ENCODE data around the gene EFNA5. TPM values are rescaled to one million over a fixed set of nuclear protein-coding genes. Genes with fewer than 3 reads are reported as not detected.

The EFNA5 gene
- total RNA-seq, 1 experiment from 2014 or later, result 0.22 TPM

- no peaks in the 10 kb centered on the region for H3K4me1 ChIP-seq (ENCODE audit: control insufficient read depth in 1 of 2, insufficient read depth in 2 of 2, low read length in 2 of 2)
- H4K20me1 ChIP-seq (ENCODE audit: insufficient read depth), result no peaks in the 10 kb centered on the region
- no peak for TF ChIP-seq YY1 (IDR thresholded peaks at IDR 0.05; ENCODE audit: extremely low read depth, insufficient replicate concordance, low read depth, low read length)
- no peak for TF ChIP-seq EZH2phosphoT487 (IDR thresholded peaks at IDR 0.05; ENCODE audit: borderline replicate concordance)
- TF ChIP-seq, protein P1, sequence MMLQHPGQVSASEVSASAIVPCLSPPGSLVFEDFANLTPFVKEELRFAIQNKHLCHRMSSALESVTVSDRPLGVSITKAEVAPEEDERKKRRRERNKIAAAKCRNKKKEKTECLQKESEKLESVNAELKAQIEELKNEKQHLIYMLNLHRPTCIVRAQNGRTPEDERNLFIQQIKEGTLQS (IDR thresholded peaks at IDR 0.05), result no peak
- no peak for TF ChIP-seq SP1 (IDR thresholded peaks at IDR 0.05; ENCODE audit: low read depth)
- no peak for TF ChIP-seq REST (IDR thresholded peaks at IDR 0.05; ENCODE audit: low read depth)
- TF ChIP-seq, protein P2, sequence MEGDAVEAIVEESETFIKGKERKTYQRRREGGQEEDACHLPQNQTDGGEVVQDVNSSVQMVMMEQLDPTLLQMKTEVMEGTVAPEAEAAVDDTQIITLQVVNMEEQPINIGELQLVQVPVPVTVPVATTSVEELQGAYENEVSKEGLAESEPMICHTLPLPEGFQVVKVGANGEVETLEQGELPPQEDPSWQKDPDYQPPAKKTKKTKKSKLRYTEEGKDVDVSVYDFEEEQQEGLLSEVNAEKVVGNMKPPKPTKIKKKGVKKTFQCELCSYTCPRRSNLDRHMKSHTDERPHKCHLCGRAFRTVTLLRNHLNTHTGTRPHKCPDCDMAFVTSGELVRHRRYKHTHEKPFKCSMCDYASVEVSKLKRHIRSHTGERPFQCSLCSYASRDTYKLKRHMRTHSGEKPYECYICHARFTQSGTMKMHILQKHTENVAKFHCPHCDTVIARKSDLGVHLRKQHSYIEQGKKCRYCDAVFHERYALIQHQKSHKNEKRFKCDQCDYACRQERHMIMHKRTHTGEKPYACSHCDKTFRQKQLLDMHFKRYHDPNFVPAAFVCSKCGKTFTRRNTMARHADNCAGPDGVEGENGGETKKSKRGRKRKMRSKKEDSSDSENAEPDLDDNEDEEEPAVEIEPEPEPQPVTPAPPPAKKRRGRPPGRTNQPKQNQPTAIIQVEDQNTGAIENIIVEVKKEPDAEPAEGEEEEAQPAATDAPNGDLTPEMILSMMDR (IDR thresholded peaks at IDR 0.05 in 2 of 3, conservative IDR thresholded peaks at IDR 0.05 in 1 of 3; ENCODE audit: borderline replicate concordance in 1 of 3, insufficient read depth in 1 of 3, low read depth in 2 of 3, low read length in 2 of 3), result no peak
- TF ChIP-seq MAX (IDR thresholded peaks at IDR 0.05), result no peak
- TF ChIP-seq CEBPB (IDR thresholded peaks at IDR 0.05; ENCODE audit: low read depth), result no peak
- TF ChIP-seq, protein P3, sequence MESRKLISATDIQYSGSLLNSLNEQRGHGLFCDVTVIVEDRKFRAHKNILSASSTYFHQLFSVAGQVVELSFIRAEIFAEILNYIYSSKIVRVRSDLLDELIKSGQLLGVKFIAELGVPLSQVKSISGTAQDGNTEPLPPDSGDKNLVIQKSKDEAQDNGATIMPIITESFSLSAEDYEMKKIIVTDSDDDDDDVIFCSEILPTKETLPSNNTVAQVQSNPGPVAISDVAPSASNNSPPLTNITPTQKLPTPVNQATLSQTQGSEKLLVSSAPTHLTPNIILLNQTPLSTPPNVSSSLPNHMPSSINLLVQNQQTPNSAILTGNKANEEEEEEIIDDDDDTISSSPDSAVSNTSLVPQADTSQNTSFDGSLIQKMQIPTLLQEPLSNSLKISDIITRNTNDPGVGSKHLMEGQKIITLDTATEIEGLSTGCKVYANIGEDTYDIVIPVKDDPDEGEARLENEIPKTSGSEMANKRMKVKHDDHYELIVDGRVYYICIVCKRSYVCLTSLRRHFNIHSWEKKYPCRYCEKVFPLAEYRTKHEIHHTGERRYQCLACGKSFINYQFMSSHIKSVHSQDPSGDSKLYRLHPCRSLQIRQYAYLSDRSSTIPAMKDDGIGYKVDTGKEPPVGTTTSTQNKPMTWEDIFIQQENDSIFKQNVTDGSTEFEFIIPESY (IDR thresholded peaks at IDR 0.05; ENCODE audit: extremely low read depth, insufficient replicate concordance, low read length), result no peak
- TF ChIP-seq CBX3 (IDR thresholded peaks at IDR 0.05; ENCODE audit: low read depth), result no peak
- TF ChIP-seq ZFX (IDR thresholded peaks at IDR 0.05), result no peak
- TF ChIP-seq FOSL1 (IDR thresholded peaks at IDR 0.05; ENCODE audit: low read depth), result no peak
- no peak for TF ChIP-seq POLR2AphosphoS5 (IDR thresholded peaks at IDR 0.05; ENCODE audit: low read depth, low read length)
- no peak for TF ChIP-seq JUND (IDR thresholded peaks at IDR 0.05)
- TF ChIP-seq EGR1 (IDR thresholded peaks at IDR 0.05; ENCODE audit: low read depth), result no peak
- no peak for TF ChIP-seq SRF (IDR thresholded peaks at IDR 0.05; ENCODE audit: low read depth)
- no peak for TF ChIP-seq ELF1 (IDR thresholded peaks at IDR 0.05; ENCODE audit: borderline replicate concordance, low read depth)
- no peak for TF ChIP-seq TCF7L2 (IDR thresholded peaks at IDR 0.05; ENCODE audit: borderline replicate concordance, extremely low read depth, insufficient read depth, insufficient read length)
- TF ChIP-seq RAD21 (IDR thresholded peaks at IDR 0.05; ENCODE audit: low read depth), result no peak
- no peak for TF ChIP-seq ZNF274 (IDR thresholded peaks at IDR 0.05; ENCODE audit: low read depth, low read length)
- ATAC-seq, result no peak
- no peak overlapping the region for H3K4me2 ChIP-seq (ENCODE audit: low read length)
- H3K27me3 ChIP-seq (ENCODE audit: insufficient read depth, low read length), result no peaks in the 10 kb centered on the region
- H3K4me3 ChIP-seq (replicated peaks in 1 of 2; ENCODE audit: low read depth in 1 of 2, low read length in 2 of 2), result no peak overlapping the region
- BruUV-seq (replicated peaks), result no TSS peak
- no peaks in the 10 kb centered on the region for H3K36me3 ChIP-seq (ENCODE audit: control insufficient read depth in 1 of 2, insufficient read depth in 2 of 2, low read length in 2 of 2)
- ChIA-PET POLR2A (no interaction called here), CTCF (no interaction called here), RAD21 (ENCODE audit: low non-redundant PET in 1 of 2, low total read pairs in 2 of 2, uncharacterized antibody in 2 of 2, unreplicated experiment in 2 of 2) (no interaction called here)
- no peaks in the 10 kb centered on the region for H3K9me2 ChIP-seq (ENCODE audit: insufficient read depth)
- no peaks in the 10 kb centered on the region for H3K9me3 ChIP-seq (ENCODE audit: control insufficient read depth in 1 of 2, insufficient read depth in 1 of 2, low read depth in 1 of 2, low read length in 2 of 2)
- H3K9ac ChIP-seq (ENCODE audit: low read length), result no peak overlapping the region
- H2AFZ ChIP-seq (ENCODE audit: low read depth, low read length, poor library complexity, severe bottlenecking), result no peak overlapping the region
- H3K79me2 ChIP-seq (ENCODE audit: insufficient read depth, low read length), result no peaks in the 10 kb centered on the region
- intact Hi-C loops (cut with micrococcal nuclease), result no loop called here
- no peak for DNase-seq (ENCODE audit: low read depth, low spot score)
- no peak overlapping the region for H3K27ac ChIP-seq (ENCODE audit: low read depth, low read length)
Measured at GRCh38 chr5:107372723-107373450, 297.9 kb downstream of the EFNA5 start.
